PC-9 (cell line): ENCODE results near the gene CLTCL1. TPM values are rescaled to one million over a fixed set of nuclear protein-coding genes. Genes with fewer than 3 reads are reported as not detected.

ENCODE experiments used
- BruUV-seq: library from RNA; stranded (reverse); fragments of 400-500 nt; replicated peaks from 2 replicates; lab custom pipeline; 2021; lab: Mats Ljungman, UMichigan
- CTCF ChIA-PET: fragments of 300-600 bp; sonication (Branson Sonifier 250); formaldehyde crosslinking; loops from one replicate; lab custom pipeline; 2022; ENCODE audit warnings: antibody characterized with exemption; lab: Charles Lee
- POLR2A ChIA-PET: fragments of 300-600 bp; sonication (Branson Sonifier 250); formaldehyde crosslinking; loops from one replicate; lab custom pipeline; 2022; ENCODE audit warnings: antibody characterized with exemption; ENCODE audit not compliant: unreplicated experiment; lab: Charles Lee
- DNase-seq, 2 experiments: peaks; one replicate each; pipeline versions ENCODE4 v3.0.0 to v3.0.0-alpha.2; 2015 to 2022; ENCODE audit warnings: mixed read lengths in 1 of 2
- H2AFZ ChIP-seq: fragments of 200-600 bp; sonication (generic); 2 replicates; pipeline ENCODE4 v1.8.1; 2017; ENCODE audit warnings: antibody characterized with exemption
- H3F3A ChIP-seq: fragments of 200-600 bp; sonication (generic); 2 replicates; pipeline ENCODE4 v1.8.1; 2017; ENCODE audit warnings: antibody characterized with exemption, mild to moderate bottlenecking, low read depth; ENCODE audit not compliant: insufficient read depth
- H3K27ac ChIP-seq: fragments of 200-600 bp; sonication (generic); 2 replicates; pipeline ENCODE4 v1.6.1; 2016; ENCODE audit warnings: mixed run types
- H3K27me3 ChIP-seq: fragments of 200-600 bp; sonication (generic); 2 replicates; pipeline ENCODE4 v1.6.1; 2016; ENCODE audit warnings: low read depth, mixed run types; ENCODE audit not compliant: insufficient read depth
- H3K36me3 ChIP-seq: fragments of 200-600 bp; sonication (generic); 2 replicates; pipeline ENCODE4 v1.6.1; 2016; ENCODE audit warnings: low read depth, mixed run types
- H3K4me1 ChIP-seq: fragments of 200-600 bp; sonication (generic); replicated peaks from 2 replicates; pipeline ENCODE4 v1.6.1; 2016; ENCODE audit warnings: mixed run types; ENCODE audit not compliant: insufficient read depth
- H3K4me2 ChIP-seq: fragments of 200-600 bp; sonication (generic); 2 replicates; pipeline ENCODE4 v1.6.1; 2017; ENCODE audit warnings: mixed run types
- H3K4me3 ChIP-seq: fragments of 200-600 bp; sonication (generic); 2 replicates; pipeline ENCODE4 v1.6.1; 2016; ENCODE audit warnings: mixed run types
- H3K79me2 ChIP-seq: fragments of 200-600 bp; sonication (generic); 2 replicates; pipeline ENCODE4 v1.6.1; 2017; ENCODE audit warnings: low read depth, mixed run types
- H3K9me2 ChIP-seq: fragments of 200-600 bp; sonication (generic); 2 replicates; pipeline ENCODE4 v1.8.1; 2017; ENCODE audit warnings: mild to moderate bottlenecking; ENCODE audit not compliant: insufficient read depth
- H3K9me3 ChIP-seq: fragments of 200-600 bp; sonication (generic); 2 replicates; pipeline ENCODE4 v1.8.1; 2016; ENCODE audit warnings: low read depth; ENCODE audit not compliant: insufficient read depth
- H4K20me1 ChIP-seq: fragments of 200-600 bp; sonication (generic); 2 replicates; pipeline ENCODE4 v1.8.1; 2017; ENCODE audit not compliant: insufficient read depth
- CTCF ChIP-seq: fragments of 200-600 bp; sonication (generic); conservative IDR thresholded peaks from 2 replicates; pipeline ENCODE4 v1.6.1; 2017; ENCODE audit warnings: mixed run types, antibody characterized with exemption, mild to moderate bottlenecking, moderate library complexity
- EZH2 ChIP-seq: fragments of 200-600 bp; sonication (generic); IDR thresholded peaks from 2 replicates; pipeline ENCODE4 v1.8.0; 2017; ENCODE audit warnings: antibody characterized with exemption, low read depth
- intact Hi-C: fragments of 100-400 bp; cut with micrococcal nuclease; formaldehyde crosslinking; loops from one replicate; pipeline ENCODE4 v1.10.0; 2022; ENCODE audit not compliant: unreplicated experiment
- total RNA-seq: library from RNA; stranded (reverse); gene quantifications from 2 replicates; pipeline ENCODE4 v1.2.3, GENCODE V29; 2021

CLTCL1 gene
- total RNA-seq, 1 experiment from 2014 or later, result 7.2 TPM

DNA sequence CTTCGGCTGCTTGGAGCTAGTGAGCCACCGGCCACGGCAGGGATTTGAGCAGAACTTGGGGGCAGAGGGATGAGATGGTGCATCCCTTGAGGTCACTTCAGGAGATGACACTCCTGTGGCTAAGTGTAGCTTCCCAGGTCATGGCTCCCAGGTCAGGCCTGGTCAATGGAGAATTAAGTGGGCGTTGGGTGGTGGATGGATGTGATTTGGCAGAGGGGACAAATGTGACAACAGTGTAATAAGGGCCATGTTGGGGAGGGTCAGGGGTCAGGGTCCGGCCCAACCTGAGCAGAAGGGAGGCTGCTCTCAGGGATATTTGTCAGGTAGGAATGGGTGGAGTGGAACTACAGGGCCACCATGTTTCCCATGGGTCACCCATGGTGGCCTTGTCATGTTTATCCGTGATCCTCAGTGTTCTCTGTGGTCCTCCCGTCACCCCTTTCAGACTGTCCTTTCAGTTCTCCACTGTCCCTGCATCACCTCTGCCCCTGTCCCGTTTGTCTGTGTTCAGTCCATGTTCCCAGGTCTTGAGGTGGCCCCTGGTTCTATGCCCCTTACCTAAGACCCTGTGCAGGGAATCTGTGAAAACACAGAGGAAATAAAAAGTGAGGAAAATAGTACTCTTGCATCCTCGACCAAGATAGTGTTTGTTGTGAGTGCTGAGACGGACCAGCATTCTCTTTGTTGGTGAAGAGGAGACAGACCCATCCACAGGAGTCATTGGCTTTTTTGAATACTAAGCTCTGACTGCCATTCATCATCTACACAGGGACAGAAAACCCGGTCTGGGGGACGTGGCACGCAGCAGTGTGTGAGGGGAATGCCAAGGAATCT, 119.1 kb downstream of the CLTCL1 start:
- Histone ChIP-seq H3K4me1 (peaks cover 32% of the 10 kb centered on the region), H3K36me3 (0 out of 2 replicates have a peak, but pooled peaks cover 7% of the 10 kb centered on the region), H3K27me3 (peaks cover 6% of the 10 kb centered on the region), H3F3A (peaks cover 33% of the 10 kb centered on the region; the same call in 1 of the 2 replicates), H3K4me2 (peak overlapping the region; percentile 97), H3K9me3 (no peaks in the 10 kb centered on the region), H2AFZ (peak overlapping the region; percentile 97), H3K27ac (0 out of 2 replicates have a peak overlapping the region, but pooled peaks have one; percentile 51), H4K20me1 (peaks cover 37% of the 10 kb centered on the region), H3K9me2 (no peaks in the 10 kb centered on the region), H3K4me3 (peak overlapping the region; percentile 95), H3K79me2 (peaks cover 61% of the 10 kb centered on the region)
- BruUV-seq, result no TSS peak
- CTCF ChIA-PET, result no interaction called here
- TF ChIP-seq CTCF (no peak), EZH2 (no peak)
- POLR2A ChIA-PET, result interaction anchor here (0.6 to 0.7 kb wide), 3 partner anchors 38 to 1543 kb away, joined by 3 to 9 read pairs (median 3); no protein-coding TSS in a partner anchor
- intact Hi-C loops, result no loop called here
- no peak for DNase-seq

DNA sequence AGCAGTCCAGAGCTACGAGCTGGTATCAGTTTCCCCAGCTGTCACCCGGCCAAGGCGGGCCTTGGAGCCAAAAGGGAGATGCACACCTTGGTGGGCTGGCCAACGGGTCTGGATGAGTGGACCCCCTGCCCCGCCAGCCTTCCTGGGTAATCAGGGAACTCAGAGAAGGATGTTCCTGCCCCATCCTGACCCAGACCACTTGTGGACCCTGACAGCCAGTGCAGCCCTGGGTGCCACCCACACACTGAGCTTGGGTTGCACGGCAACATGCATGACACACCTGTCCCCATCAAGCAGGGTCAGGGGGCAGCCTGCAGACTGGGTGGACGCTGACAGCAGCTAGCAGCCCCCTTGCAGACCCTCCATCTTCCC, 121.6 kb downstream of the CLTCL1 start:
- intact Hi-C loops, result no loop called here
- Histone ChIP-seq H3K36me3 (no peaks in the 10 kb centered on the region), H2AFZ (no peak overlapping the region), H4K20me1 (peaks cover 27% of the 10 kb centered on the region), H3K9me2 (no peaks in the 10 kb centered on the region), H3K27ac (no peak overlapping the region), H3K27me3 (peaks cover 23% of the 10 kb centered on the region), H3K9me3 (no peaks in the 10 kb centered on the region), H3K4me3 (no peak overlapping the region), H3K4me1 (peaks cover 23% of the 10 kb centered on the region), H3K79me2 (peaks cover 39% of the 10 kb centered on the region), H3K4me2 (no peak overlapping the region), H3F3A (peaks cover 19% of the 10 kb centered on the region; the same call in 1 of the 2 replicates)
- no TSS peak for BruUV-seq
- ChIA-PET CTCF (no interaction called here), POLR2A (no interaction called here)
- no peak for TF ChIP-seq EZH2
- no peak for TF ChIP-seq CTCF
- DNase-seq, result no peak

DNA sequence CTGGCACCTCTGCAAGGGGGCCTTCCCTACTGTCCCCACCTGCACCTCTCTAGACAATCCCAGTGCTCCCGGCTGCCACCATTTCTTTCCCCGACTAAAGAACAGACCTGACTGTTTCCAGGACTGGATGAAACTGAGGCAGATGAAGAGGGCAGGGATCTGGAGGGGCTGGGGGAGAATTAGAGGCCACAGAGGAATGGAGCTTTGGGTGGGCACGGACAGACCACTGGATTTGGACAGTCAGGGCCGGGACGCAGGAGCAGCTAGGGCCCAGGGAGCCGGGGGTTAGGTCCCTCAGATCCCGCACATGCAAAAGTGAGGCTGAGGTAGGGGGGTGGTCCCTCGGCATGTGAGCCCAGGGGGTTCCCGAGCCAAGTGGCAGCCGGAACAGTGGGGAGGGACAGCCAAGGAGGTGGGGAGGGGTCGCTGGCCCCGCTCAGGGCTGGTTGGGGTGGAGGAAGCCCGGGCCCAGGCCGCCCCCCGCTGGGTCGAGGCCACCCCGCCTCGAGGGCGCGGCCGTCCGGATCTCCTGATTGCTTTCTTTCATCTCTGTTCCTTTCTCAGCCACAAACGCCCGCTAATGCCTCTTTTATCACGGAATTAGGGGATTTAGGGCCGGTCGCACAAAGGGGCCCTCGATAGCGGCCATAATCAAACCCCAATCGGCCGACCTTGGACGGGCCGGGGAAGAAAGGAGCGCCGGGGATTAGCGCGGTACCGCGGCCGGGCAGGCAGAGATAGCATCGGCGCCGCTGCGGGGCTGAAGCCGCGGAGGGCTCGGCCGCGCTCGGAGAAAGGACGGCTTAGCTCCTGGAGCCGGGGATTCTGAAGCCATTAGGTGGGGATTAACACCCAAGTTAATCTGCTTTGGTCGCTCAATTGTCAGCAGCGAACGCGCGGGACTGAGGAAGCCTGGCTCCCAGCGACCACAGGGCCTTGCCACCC, 122.2 kb downstream of the CLTCL1 start:
- peaks cover 13% of the 10 kb centered on the region; the same call in 1 of the 2 replicates for H3F3A ChIP-seq
- BruUV-seq, result no TSS peak
- H3K79me2 ChIP-seq, result peaks cover 32% of the 10 kb centered on the region
- intact Hi-C loops, result no loop called here
- H2AFZ ChIP-seq, result no peak overlapping the region
- no peak overlapping the region for H3K27ac ChIP-seq
- no peak overlapping the region for H3K4me2 ChIP-seq
- POLR2A ChIA-PET, result no interaction called here
- no peaks in the 10 kb centered on the region for H3K9me2 ChIP-seq
- H3K27me3 ChIP-seq, result peaks cover 23% of the 10 kb centered on the region
- no peak for TF ChIP-seq CTCF
- no peak for TF ChIP-seq EZH2
- CTCF ChIA-PET, result no interaction called here
- no peak for DNase-seq
- H3K4me3 ChIP-seq, result no peak overlapping the region
- peaks cover 16% of the 10 kb centered on the region for H3K4me1 ChIP-seq
- H3K36me3 ChIP-seq, result no peaks in the 10 kb centered on the region
- no peaks in the 10 kb centered on the region for H3K9me3 ChIP-seq
- H4K20me1 ChIP-seq, result peaks cover 21% of the 10 kb centered on the region
